HG02852 (cell line): Measurements from ENCODE around the gene SCUBE3.
A peak's percentile ranks its signal among the peaks of the same experiment; 100 is the strongest.

Experiments
- ATAC-seq: cut with Tn5 transposase; IDR thresholded peaks from one replicate; pipeline ENCODE4 v1.9.1; 2021; ENCODE audit warnings: mild to moderate bottlenecking, moderate library complexity; ENCODE audit not compliant: unreplicated experiment

Gene SCUBE3

GRCh38 chr6:35297601-35298481, 84.1 kb downstream of the SCUBE3 start, which contains the start of gene DEF6:
Gene DEF6, plus strand, starts transcription at chr6:35297818. Its CDS starts 39 bp downstream, at chr6:35297857.
- ATAC-seq = peak; percentile 83

GRCh38 chr6:35298625-35299140, 84.9 kb downstream of the SCUBE3 start:
- ATAC-seq = no peak

GRCh38 chr6:35299674-35300073, 85.9 kb downstream of the SCUBE3 start:
- ATAC-seq = no peak

GRCh38 chr6:35300848-35301247, 87.1 kb downstream of the SCUBE3 start:
- no peak for ATAC-seq
